Activated CD4-positive, alpha-beta T cell treated with anti-CD3 and anti-CD28 coated beads for 48 hours (primary cell): ENCODE measurements around the gene AASS.

Experiments
- DNase-seq: peaks from one replicate; pipeline ENCODE4 v3.0.0-alpha.2; 2020

Gene AASS

DNA sequence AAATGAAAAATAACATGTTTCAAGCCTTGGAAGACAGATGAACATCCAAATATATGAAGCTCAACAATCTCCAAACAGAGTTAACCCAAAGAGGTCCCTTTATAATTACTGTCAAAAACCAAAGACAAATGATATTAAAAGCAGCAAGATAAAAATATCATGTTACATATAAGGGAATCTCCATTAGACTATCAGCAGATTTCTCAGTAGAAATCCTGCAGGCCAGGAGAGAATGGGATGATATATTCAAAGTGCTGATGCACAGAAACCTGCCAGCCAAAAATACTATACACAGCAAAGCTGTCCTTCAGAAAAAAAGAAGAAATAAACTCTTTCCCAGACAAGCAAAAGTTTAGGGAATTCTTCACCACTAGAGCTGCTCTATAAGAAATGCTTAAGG is 41.0 kb downstream of the AASS start:
- DNase-seq: no peak

DNA sequence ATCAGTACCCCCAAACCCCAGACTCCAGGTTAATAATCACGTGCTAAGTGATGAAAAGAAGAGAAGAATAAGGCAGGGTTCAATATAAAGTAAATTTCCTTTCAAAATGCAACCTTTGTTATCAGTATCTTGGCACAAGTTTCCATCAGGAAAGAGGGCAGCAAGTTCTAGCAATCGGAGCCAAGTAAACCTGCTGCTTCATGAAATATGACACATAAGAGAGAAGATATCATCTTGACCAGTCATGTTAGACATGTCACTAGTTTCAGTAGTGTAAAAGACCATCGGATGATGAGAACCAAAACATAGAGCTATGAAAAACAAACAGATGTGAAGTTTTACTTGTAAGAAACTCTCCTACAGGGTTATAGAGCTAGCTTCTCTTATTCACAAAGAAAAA is 44.0 kb downstream of the AASS start:
- no peak for DNase-seq

DNA sequence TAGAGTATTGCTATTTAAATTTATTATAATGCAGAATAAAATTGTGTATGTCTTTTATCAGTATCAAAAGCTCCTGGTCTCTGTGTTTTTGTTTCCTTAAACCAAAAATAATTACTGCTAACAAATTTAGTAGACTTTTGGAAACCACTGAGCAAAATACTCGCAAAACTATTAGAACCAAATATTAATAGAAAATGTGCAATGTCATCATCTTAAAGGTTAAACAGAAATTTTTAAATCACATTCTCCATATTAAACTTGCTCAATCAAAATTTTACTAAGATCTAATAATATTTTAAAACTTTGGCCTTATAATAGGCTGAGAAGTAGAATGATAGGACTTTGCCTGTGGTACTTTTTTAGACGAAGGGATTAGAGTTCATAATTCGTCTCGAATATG is 48.4 kb downstream of the AASS start:
- no peak for DNase-seq

DNA sequence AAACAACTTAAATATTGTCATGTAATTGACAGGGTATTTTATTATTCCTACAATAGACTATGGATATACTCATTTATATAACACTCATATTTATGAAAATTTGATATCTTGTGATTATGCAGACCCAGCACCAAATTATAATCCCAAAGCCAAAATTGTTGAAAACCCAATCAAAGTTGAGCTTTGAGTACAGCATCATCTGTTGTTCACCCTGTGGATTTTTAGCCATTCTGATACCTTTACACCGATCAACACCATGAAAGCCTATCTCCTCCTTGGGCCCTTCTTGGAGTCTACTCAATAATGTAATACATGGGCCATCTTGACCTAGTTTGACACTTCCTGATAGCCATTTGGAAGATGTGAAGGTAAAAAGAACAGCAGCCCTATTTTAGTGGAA is 49.5 kb downstream of the AASS start:
- DNase-seq: no peak

DNA sequence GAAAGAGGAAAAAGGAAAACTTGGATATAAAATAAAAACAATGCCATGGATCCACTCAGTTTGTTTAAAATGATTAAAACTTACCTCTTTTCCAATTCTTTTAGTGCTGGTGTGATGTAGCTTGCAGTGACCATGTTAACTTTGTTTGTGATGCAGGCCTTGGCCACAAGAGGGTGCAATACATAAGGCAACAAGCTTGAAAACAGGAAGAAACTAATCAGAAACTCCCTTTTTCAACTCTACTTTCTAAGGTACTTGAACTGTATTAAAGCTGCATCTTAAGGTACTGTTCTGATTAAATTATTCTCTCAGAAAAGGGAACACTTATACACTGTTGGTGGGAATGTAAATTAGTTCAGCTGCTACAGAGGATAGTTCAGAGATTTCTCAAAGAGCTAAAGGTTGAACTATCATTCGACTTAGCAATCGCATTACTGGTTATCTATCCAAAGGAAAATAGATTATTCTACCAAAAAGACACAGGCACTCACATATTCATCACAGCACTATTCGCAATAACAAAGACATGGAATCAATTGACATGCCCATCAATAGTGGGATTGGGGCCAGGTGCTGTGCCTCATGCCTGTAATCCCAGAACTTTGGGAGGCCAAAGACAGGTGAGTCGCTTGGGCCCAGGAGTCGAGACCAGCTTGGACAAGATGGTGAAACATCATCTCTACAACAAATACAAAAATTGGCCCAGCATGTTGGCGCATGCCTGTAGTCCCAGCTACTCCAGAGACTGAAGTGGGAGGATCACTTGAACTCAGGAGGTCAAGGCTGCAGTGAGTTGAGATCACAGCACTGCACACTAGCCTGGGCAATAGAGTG is 50.9 kb downstream of the AASS start:
- peak; percentile 74 for DNase-seq

- DNase-seq: no peak
Observed at GRCh38 chr7:122082670-122083069, 61.4 kb downstream of the AASS start.

GRCh38 chr7:122082160-122082559 is 61.9 kb downstream of the AASS start:
- no peak for DNase-seq

- DNase-seq: no peak
Observed at GRCh38 chr7:122073635-122074034, 70.4 kb downstream of the AASS start.

DNA sequence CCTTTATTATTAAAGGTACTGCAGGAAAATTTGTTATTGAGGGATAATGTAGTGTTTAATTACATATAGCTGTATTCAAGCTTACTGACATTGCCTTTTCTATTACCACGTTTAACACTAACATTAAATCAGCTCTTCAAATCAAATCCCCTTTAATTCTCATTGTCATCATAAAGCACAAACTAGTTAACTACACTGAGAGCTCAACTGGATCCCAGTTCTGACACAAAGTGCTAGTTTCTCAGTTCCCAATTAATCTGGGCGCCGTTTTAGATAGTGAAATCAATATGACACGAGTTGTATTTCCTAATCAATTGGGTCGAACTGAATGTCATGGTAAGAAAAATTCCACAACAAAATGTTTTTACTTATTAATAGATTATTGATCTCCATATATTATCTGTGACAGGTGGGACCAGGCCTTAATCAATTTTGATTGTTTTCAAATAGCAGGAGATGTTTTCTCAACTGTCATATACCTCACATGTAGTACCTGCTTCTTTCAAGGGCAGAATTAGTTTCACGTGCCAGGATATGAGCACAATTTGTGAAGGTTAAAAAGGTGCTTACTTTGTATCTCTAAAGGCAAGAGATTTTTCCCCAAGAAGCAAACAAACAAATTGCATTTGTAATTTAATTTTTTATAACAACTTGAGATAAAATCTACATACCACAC is 71.0 kb downstream of the AASS start:
- DNase-seq: no peak

DNA sequence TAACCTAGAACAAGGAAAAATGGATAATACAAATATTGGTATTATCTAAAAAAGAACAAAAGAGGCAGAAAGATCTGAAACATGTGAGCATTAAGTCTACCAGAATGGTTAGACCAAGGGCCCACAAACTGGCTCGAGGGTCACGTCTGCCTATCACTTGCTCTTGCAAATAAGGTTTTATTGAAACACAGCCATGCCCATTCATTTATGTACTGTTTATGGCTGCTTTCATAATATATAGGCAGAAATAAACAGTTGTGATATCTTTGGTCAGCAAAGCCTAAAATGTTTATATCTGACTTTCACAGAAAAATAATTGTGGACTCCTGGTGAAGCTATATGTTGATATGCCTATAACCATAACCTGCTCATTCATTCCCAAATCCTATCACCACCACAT is 71.8 kb downstream of the AASS start:
- DNase-seq: no peak

DNA sequence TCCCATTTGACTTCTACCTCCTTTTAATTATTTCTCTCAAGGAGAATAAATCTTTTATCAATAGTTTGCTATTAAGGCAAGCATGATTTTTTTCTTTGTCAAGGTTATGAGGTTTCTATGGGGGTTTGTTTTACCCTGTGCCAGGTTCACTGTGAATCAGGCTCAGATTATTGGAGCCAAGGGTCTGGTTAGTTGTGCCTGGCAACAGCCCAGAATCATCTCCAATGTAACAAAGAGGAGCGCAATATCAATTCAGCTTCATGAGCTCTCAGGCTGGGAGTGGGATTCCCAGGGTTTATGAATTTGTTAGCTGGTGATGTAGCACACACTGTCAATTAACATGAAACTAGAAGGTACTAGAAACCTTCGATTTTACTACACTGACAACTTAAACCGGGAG is 73.2 kb downstream of the AASS start:
- DNase-seq: no peak

GRCh38 chr7:122070062-122070461 is 74.0 kb downstream of the AASS start:
- no peak for DNase-seq

- DNase-seq: no peak
Observed at GRCh38 chr7:122068999-122069398, 75.0 kb downstream of the AASS start.

GRCh38 chr7:122068046-122068445 is 76.0 kb downstream of the AASS start:
- DNase-seq: no peak

GRCh38 chr7:122067077-122067476 is 77.0 kb downstream of the AASS start:
- DNase-seq: no peak

- no peak for DNase-seq
Observed at GRCh38 chr7:122064971-122065370, 79.1 kb downstream of the AASS start.

DNA sequence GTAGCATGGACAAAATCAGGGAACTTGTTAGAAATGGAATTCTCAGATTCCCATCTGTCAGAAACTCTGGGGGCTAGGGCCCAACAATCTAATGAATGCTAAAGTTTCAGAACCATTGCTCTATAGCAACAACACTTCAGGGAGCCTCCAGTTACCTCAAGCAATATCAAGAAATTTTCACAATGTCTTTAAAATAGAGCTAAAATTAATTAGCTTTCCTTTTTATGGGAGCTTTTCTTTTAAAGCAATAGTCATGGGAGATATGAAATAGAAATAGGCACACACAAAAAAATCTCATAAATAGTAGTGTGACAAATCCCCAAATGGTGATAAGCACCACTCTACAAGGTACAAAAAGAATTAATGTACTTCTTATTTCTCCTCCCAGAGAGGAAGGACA is 80.9 kb downstream of the AASS start:
- DNase-seq: no peak

DNA sequence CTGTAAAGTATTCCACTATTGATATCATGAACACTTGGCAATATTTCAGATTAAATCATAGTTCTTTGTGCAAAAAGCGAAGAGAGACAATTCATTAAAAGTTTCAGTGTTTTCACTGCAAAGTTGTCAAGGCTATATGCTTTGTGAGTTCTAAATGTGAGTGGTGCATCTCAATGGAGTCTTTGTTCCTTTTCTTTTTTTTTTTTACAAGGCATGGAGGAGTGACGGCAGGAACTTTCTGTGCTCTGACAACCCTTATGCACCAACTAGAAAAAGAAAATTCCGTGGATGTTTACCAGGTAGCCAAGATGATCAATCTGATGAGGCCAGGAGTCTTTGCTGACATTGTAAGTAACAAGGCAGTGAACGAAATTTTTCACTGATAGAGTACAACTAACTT is 84.5 kb downstream of the AASS start:
- no peak for DNase-seq

GRCh38 chr7:122056977-122057376 is 87.1 kb downstream of the AASS start:
- no peak for DNase-seq

DNA sequence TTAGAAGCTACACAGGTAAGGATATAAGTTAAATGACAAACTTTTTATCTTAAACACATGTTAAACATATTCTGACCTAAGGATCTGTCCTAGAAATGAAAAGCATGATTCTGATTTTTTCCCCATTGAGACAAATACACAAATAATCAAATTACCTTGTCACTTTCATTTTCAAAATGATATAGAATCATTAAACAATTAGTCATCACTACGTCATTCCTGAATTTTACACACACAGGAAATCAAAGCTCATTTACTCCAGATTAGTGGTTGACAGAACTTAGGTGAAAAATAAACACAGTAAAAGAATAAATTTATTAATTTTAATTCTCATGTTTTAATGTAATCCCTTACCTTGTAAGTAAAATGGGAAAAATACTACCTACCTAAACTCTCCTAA is 89.0 kb downstream of the AASS start:
- no peak for DNase-seq

- no peak for DNase-seq
Observed at GRCh38 chr7:122054393-122054792, 89.7 kb downstream of the AASS start.

DNA sequence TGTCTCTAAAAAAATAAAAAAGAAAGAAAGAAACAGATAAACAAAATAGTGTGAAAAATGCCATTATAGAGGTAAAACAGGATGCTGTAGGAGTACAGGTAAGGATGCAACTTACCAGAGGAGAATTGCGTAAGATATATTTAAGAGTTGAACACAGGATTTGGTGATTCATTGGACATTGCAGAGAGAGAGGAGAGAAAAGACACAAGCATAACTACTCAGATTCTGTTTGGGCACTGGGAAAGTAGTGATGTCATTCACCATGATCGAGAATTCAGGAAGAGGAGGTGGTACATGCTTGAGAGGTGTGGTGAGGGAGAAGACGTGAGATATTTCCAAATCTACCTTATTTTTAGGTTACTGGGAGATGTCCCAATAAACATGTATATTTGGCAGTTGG is 97.6 kb downstream of the AASS start:
- DNase-seq: no peak

DNA sequence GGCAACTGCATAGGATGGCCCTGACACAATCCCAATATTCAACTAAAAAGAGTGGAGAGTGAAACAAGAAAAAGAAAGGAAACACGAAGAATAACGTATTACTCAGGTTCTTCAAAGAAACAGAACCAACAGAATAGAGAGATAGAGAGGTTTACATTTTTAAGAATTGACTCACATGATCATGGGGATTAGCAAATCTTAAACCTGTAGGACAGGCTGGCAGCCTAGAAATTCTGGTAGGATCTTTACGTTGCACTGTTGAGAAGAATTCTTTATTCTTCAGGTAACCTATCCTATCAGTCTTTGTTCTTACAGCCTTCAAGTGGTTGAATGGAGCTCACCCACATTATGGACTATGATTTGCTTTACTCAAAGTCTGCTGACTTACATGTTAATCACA is 103.9 kb downstream of the AASS start:
- DNase-seq: no peak

DNA sequence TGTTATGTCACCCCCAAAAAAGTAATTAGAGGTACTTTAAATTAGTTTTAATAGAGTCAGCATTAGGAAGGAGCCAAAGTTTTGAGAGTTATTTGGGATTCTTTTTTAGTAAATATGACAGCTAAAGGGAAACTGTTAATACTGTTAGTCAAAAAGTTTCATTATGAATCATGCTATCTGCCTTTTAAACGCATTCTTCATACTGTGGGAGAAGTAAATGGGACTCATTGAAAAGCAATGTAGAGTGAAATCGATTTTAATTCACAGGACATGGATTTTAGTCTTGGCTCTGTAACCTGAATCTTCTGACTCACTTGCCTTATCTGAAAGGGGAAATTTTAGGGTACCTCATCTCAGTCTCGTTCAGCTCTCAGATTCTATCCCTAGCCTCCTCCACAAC is 105.1 kb downstream of the AASS start:
- no peak for DNase-seq

DNA sequence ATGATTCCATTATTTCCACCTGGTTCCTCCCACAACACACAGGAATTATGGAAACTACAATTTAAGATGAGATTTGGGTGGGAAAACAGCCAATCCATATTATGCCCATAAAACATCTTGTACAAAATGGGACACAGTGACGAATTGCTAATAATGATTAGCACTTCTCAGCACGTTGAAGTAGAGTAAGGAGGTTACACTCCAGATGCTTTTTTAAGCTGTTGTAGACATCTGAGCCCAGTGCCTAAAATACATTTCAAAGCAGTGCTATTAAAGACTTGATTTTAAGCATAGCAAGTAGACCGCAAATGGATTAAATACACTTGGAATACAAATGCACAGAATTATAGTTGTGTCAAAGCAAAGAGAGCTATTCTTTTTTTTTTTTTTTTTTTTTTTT is 105.9 kb downstream of the AASS start:
- no peak for DNase-seq
